Endothelial cell (in vitro differentiated cells): ENCODE results near the gene SLC6A2. TPM values are rescaled to one million over a fixed set of nuclear protein-coding genes. Genes with fewer than 3 reads are reported as not detected.

Source experiments
- DNase-seq: peaks from one replicate; pipeline ENCODE4 v3.0.0; 2021; ENCODE audit warnings: low spot score
- H3K27ac Mint-ChIP-seq: one replicate; pipeline ENCODE4 v1.8.0; 2021; ENCODE audit warnings: mixed read lengths, inconsistent platforms; ENCODE audit not compliant: unreplicated experiment
- H3K27me3 Mint-ChIP-seq: one replicate; pipeline ENCODE4 v1.8.0; 2021; ENCODE audit warnings: mild to moderate bottlenecking, moderate library complexity, mixed read lengths, inconsistent platforms; ENCODE audit not compliant: unreplicated experiment
- H3K36me3 Mint-ChIP-seq: one replicate; pipeline ENCODE4 v1.8.0; 2021; ENCODE audit warnings: mild to moderate bottlenecking, low read depth, mixed read lengths, inconsistent platforms; ENCODE audit not compliant: unreplicated experiment
- H3K4me1 Mint-ChIP-seq: one replicate; pipeline ENCODE4 v1.8.0; 2021; ENCODE audit warnings: mild to moderate bottlenecking, mixed read lengths, inconsistent platforms; ENCODE audit not compliant: unreplicated experiment
- H3K4me3 Mint-ChIP-seq: one replicate; pipeline ENCODE4 v1.8.0; 2021; ENCODE audit warnings: mild to moderate bottlenecking, mixed read lengths, inconsistent platforms; ENCODE audit not compliant: unreplicated experiment
- H3K9me3 Mint-ChIP-seq: one replicate; pipeline ENCODE4 v1.8.0; 2021; ENCODE audit warnings: mixed read lengths, inconsistent platforms; ENCODE audit not compliant: unreplicated experiment
- CTCF ChIP-seq: fragments of 200-600 bp; sonication (generic); IDR thresholded peaks from one replicate; pipeline ENCODE4 v1.5.0; 2021; ENCODE audit warnings: antibody characterized with exemption; ENCODE audit not compliant: unreplicated experiment
- total RNA-seq: library from RNA; stranded (reverse); fragmentation: NEBNext Ultra II Directional; extraction: Animal tissue kit (Norgen Biotek cat#: 25700); gene quantifications from one replicate; pipeline ENCODE4 v1.2.1, GENCODE V29; 2021; ENCODE audit not compliant: unreplicated experiment

SLC6A2 gene
- total RNA-seq, 1 donor from 2014 or later = not detected

- H3K27me3 Mint-ChIP-seq = peaks cover 1% of the 10 kb centered on the region
- H3K4me1 Mint-ChIP-seq = no peaks in the 10 kb centered on the region
- H3K4me3 Mint-ChIP-seq = no peak overlapping the region
- no peaks in the 10 kb centered on the region for H3K36me3 Mint-ChIP-seq
- H3K9me3 Mint-ChIP-seq = no peaks in the 10 kb centered on the region
- TF ChIP-seq CTCF = no peak
- H3K27ac Mint-ChIP-seq = no peak overlapping the region
- DNase-seq = no peak
These were observed 22.5 kb downstream of the SLC6A2 start for GRCh38 chr16:55678161-55678821.

GRCh38 chr16:55682086-55682485 is 26.3 kb downstream of the SLC6A2 start:
- no peaks in the 10 kb centered on the region for H3K4me1 Mint-ChIP-seq
- TF ChIP-seq CTCF = no peak
- DNase-seq = no peak
- H3K4me3 Mint-ChIP-seq = no peak overlapping the region
- no peaks in the 10 kb centered on the region for H3K9me3 Mint-ChIP-seq
- no peak overlapping the region for H3K27ac Mint-ChIP-seq
- H3K27me3 Mint-ChIP-seq = peaks cover 1% of the 10 kb centered on the region
- no peaks in the 10 kb centered on the region for H3K36me3 Mint-ChIP-seq

GRCh38 chr16:55685973-55686372 is 30.2 kb downstream of the SLC6A2 start:
- DNase-seq = no peak
- H3K4me1 Mint-ChIP-seq = no peaks in the 10 kb centered on the region
- H3K27me3 Mint-ChIP-seq = no peaks in the 10 kb centered on the region
- H3K4me3 Mint-ChIP-seq = no peak overlapping the region
- no peaks in the 10 kb centered on the region for H3K36me3 Mint-ChIP-seq
- no peak overlapping the region for H3K27ac Mint-ChIP-seq
- H3K9me3 Mint-ChIP-seq = no peaks in the 10 kb centered on the region
- TF ChIP-seq CTCF = no peak

- no peak overlapping the region for H3K27ac Mint-ChIP-seq
- no peaks in the 10 kb centered on the region for H3K4me1 Mint-ChIP-seq
- no peaks in the 10 kb centered on the region for H3K27me3 Mint-ChIP-seq
- TF ChIP-seq CTCF = no peak
- DNase-seq = no peak
- H3K36me3 Mint-ChIP-seq = no peaks in the 10 kb centered on the region
- H3K4me3 Mint-ChIP-seq = no peak overlapping the region
- H3K9me3 Mint-ChIP-seq = no peaks in the 10 kb centered on the region
These were observed 30.9 kb downstream of the SLC6A2 start for GRCh38 chr16:55686671-55687070.

- no peaks in the 10 kb centered on the region for H3K4me1 Mint-ChIP-seq
- TF ChIP-seq CTCF = no peak
- H3K27me3 Mint-ChIP-seq = peaks cover 5% of the 10 kb centered on the region
- no peaks in the 10 kb centered on the region for H3K36me3 Mint-ChIP-seq
- H3K27ac Mint-ChIP-seq = no peak overlapping the region
- H3K4me3 Mint-ChIP-seq = no peak overlapping the region
- DNase-seq = no peak
- H3K9me3 Mint-ChIP-seq = no peaks in the 10 kb centered on the region
These were observed 32.0 kb downstream of the SLC6A2 start for GRCh38 chr16:55687802-55688201.
